GM23248 (cell line): ENCODE results near the gene PTPN6. TPM values are rescaled to one million over a fixed set of nuclear protein-coding genes. Genes with fewer than 3 reads are reported as not detected.

Experiments
- DNase-seq: peaks from one replicate; pipeline ENCODE4 v3.0.0-alpha.2; 2015
- H2AFZ ChIP-seq: fragments of 200-600 bp; sonication (generic); 2 replicates; pipeline ENCODE4 v1.6.1; 2016; ENCODE audit warnings: antibody characterized with exemption
- H3F3A ChIP-seq: fragments of 200-600 bp; sonication (generic); 2 replicates; pipeline ENCODE4 v1.6.1; 2016; ENCODE audit warnings: mild to moderate bottlenecking, antibody characterized with exemption, mixed run types; ENCODE audit not compliant: insufficient read depth
- H3K27ac ChIP-seq: fragments of 200-600 bp; sonication (generic); 2 replicates; pipeline ENCODE4 v1.5.1; 2016; ENCODE audit warnings: mild to moderate bottlenecking
- H3K27me3 ChIP-seq: fragments of 200-600 bp; sonication (generic); replicated peaks from 2 replicates; pipeline ENCODE4 v1.6.1; 2016; ENCODE audit warnings: mild to moderate bottlenecking; ENCODE audit not compliant: insufficient read depth
- H3K36me3 ChIP-seq: fragments of 200-600 bp; sonication (generic); 2 replicates; pipeline ENCODE4 v1.6.1; 2016; ENCODE audit warnings: low read depth, mild to moderate bottlenecking
- H3K4me1 ChIP-seq: fragments of 200-600 bp; sonication (generic); 2 replicates; pipeline ENCODE4 v1.6.1; 2016; ENCODE audit warnings: mild to moderate bottlenecking; ENCODE audit not compliant: insufficient read depth
- H3K4me2 ChIP-seq: fragments of 200-600 bp; sonication (generic); one replicate; pipeline ENCODE4 v1.6.1; 2016; ENCODE audit warnings: mild to moderate bottlenecking; ENCODE audit not compliant: unreplicated experiment
- H3K4me3 ChIP-seq: fragments of 200-600 bp; sonication (generic); 2 replicates; pipeline ENCODE4 v1.5.1; 2016; ENCODE audit warnings: mild to moderate bottlenecking
- H3K79me2 ChIP-seq: fragments of 200-600 bp; sonication (generic); 2 replicates; pipeline ENCODE4 v1.6.1; 2016; ENCODE audit warnings: mild to moderate bottlenecking; ENCODE audit not compliant: insufficient read depth
- H3K9ac ChIP-seq: fragments of 200-600 bp; sonication (generic); 2 replicates; pipeline ENCODE4 v1.6.1; 2016; ENCODE audit warnings: mild to moderate bottlenecking
- H3K9me2 ChIP-seq: fragments of 200-600 bp; sonication (generic); 2 replicates; pipeline ENCODE4 v1.6.1; 2016; ENCODE audit warnings: mixed run types, mild to moderate bottlenecking, moderate library complexity; ENCODE audit not compliant: insufficient read depth
- H3K9me3 ChIP-seq: fragments of 200-600 bp; sonication (generic); one replicate; pipeline ENCODE4 v1.6.1; 2017; ENCODE audit warnings: low read depth
- H4K20me1 ChIP-seq: fragments of 200-600 bp; sonication (generic); 2 replicates; pipeline ENCODE4 v1.6.0; 2016; ENCODE audit not compliant: insufficient read depth
- EZH2 ChIP-seq: fragments of 200-600 bp; sonication (generic); IDR thresholded peaks from 2 replicates; pipeline ENCODE4 v1.6.1; 2018; ENCODE audit warnings: antibody characterized with exemption, mild to moderate bottlenecking; ENCODE audit not compliant: insufficient read depth, poor library complexity, severe bottlenecking
- EZH2phosphoT487 ChIP-seq: fragments of 200-600 bp; sonication (generic); IDR thresholded peaks from 2 replicates; pipeline ENCODE4 v1.6.1; 2018; ENCODE audit warnings: antibody characterized with exemption, moderate library complexity, mild to moderate bottlenecking, low read depth; ENCODE audit not compliant: insufficient read depth
- WGBS, 2 experiments: methylation state at CpG; one replicate each; pipeline ENCODE4 v1.1.6; 2015 to 2017; ENCODE audit warnings: low lambda C conversion rate in 2 of 2, low coverage in 1 of 2; ENCODE audit errors: missing lambda C conversion rate in 2 of 2; 5-methylcytosine and 5-hydroxymethylcytosine counted together
- in situ Hi-C: fragments of 300-500 bp; cut with MboI; formaldehyde crosslinking; loops from 2 replicates; pipeline ENCODE4 v1.15.0; 2020
- polyA plus RNA-seq: library from polyadenylated mRNA; unstranded; fragments of >200 nt; fragmentation: Nextera tagmentation; extraction: Ambion mirVana; gene quantifications from 2 replicates; pipeline ENCODE4 v1.2.1, GENCODE V29; 2016
- total RNA-seq: library from RNA; depleted of rRNA; stranded (reverse); fragments of >200 nt; shearing (Covaris generic); gene quantifications from 2 replicates; pipeline ENCODE4 v1.2.3, GENCODE V29; 2014

Gene PTPN6
- total and polyA plus RNA-seq, 2 experiments from 2014 or later: 0.21 TPM; not detected in 1

GRCh38 chr12:6945613-6946012 is 5.5 kb upstream of the PTPN6 start:
- H3K4me2 ChIP-seq: no peak overlapping the region

DNA sequence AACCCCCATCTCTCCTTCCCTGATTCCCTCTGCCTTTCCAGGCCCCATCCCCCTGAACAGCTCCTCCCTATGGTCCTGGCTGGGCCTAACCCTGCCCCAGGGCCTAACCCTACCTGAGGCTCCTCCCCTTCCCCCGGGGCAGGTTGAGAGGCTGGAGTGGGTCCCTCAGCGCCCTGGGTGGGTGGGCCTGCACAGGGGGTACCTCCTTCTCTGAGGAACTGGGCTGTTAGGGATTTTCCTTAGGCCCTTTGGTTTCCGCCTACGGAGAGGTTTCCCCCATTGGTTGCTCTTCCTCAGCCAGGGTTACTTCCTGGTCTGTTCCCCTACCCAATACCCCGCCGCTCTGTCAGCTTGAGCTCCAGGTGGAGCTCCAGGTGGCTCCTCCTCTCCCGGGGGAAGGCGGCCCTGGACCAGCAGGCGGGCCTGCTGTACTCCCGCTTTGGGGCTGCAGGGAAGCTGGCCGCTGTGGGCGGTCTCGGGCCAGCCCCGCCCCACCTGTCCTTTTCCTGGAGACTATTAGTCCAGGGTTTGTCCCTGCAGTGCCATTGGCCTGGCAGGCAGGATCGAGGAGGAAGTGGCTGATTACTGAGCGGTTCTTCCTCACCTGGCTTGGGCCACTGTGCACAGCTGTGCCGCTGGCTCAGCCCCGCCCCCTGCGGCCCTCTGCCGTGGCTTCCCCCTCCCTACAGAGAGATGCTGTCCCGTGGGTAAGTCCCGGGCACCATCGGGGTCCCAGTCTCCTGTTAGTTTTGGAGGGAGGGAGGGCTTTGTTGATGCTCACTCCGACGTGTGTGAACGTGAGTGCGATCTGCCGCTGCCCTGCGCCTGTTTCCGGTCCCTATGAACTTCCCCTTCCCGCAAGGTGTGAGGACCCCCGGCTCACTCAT is 4.9 kb upstream of the PTPN6 start:
- Histone ChIP-seq H3F3A (peaks cover 28% of the 10 kb centered on the region), H3K9me2 (no peaks in the 10 kb centered on the region), H3K4me1 (peaks cover 17% of the 10 kb centered on the region), H3K9ac (no peak overlapping the region), H2AFZ (no peak overlapping the region), H3K27me3 (no peaks in the 10 kb centered on the region), H3K4me2 (no peak overlapping the region), H4K20me1 (no peaks in the 10 kb centered on the region), H3K79me2 (peaks cover 11% of the 10 kb centered on the region; the same call in 1 of the 2 replicates), H3K9me3 (no peaks in the 10 kb centered on the region), H3K27ac (no peak overlapping the region), H3K36me3 (no peaks in the 10 kb centered on the region), H3K4me3 (no peak overlapping the region)
- 65 to 69% methylated on average over 31 to 32 of the region's 32 CpGs for WGBS, 2 experiments
- no peak for DNase-seq
- TF ChIP-seq EZH2phosphoT487: no peak
- TF ChIP-seq EZH2: no peak
- in situ Hi-C loops: loop anchor here (10.0 kb wide), 1 partner anchor 169 kb away; no protein-coding TSS in a partner anchor

More at GRCh38 chr12:6945613-6946012, 5.5 kb upstream of the PTPN6 start:
- H3K27me3 ChIP-seq: no peaks in the 10 kb centered on the region
- no peaks in the 10 kb centered on the region for H3K9me2 ChIP-seq
- H3F3A ChIP-seq: peaks cover 34% of the 10 kb centered on the region
- in situ Hi-C loops: loop anchor here (10.0 kb wide), 1 partner anchor 169 kb away; no protein-coding TSS in a partner anchor
- no peak overlapping the region for H3K27ac ChIP-seq
- TF ChIP-seq EZH2phosphoT487 (no peak), EZH2 (no peak)
- peaks cover 11% of the 10 kb centered on the region; the same call in 1 of the 2 replicates for H3K79me2 ChIP-seq
- 0 out of 2 replicates have a peak overlapping the region, but pooled peaks have one; percentile 89 for H3K9ac ChIP-seq
- H3K36me3 ChIP-seq: no peaks in the 10 kb centered on the region
- H3K4me3 ChIP-seq: no peak overlapping the region; the same call in 1 of the 2 replicates
- no peaks in the 10 kb centered on the region for H4K20me1 ChIP-seq
- H3K4me1 ChIP-seq: peaks cover 17% of the 10 kb centered on the region
- no peaks in the 10 kb centered on the region for H3K9me3 ChIP-seq
- 93 to 96% methylated on average over 11 of the region's 11 CpGs for WGBS, 2 experiments
- H2AFZ ChIP-seq: no peak overlapping the region
- DNase-seq: no peak

- in situ Hi-C loops: loop anchor here (10.0 kb wide), 1 partner anchor 168 kb away; no protein-coding TSS in a partner anchor
- H3F3A ChIP-seq: peaks cover 26% of the 10 kb centered on the region
- no peaks in the 10 kb centered on the region for H3K27me3 ChIP-seq
- no peak overlapping the region for H3K9ac ChIP-seq
- H3K9me3 ChIP-seq: no peaks in the 10 kb centered on the region
- H2AFZ ChIP-seq: no peak overlapping the region
- peaks cover 11% of the 10 kb centered on the region; the same call in 1 of the 2 replicates for H3K79me2 ChIP-seq
- no peaks in the 10 kb centered on the region for H4K20me1 ChIP-seq
- H3K4me3 ChIP-seq: no peak overlapping the region
- H3K27ac ChIP-seq: no peak overlapping the region
- no peak overlapping the region for H3K4me2 ChIP-seq
- DNase-seq: no peak
- H3K36me3 ChIP-seq: no peaks in the 10 kb centered on the region
- WGBS, 2 experiments: 73 to 79% methylated on average over 8 of the region's 8 CpGs
- H3K9me2 ChIP-seq: no peaks in the 10 kb centered on the region
- TF ChIP-seq EZH2 (no peak), EZH2phosphoT487 (no peak)
- H3K4me1 ChIP-seq: peaks cover 17% of the 10 kb centered on the region
Observed at GRCh38 chr12:6946920-6947374, 4.2 kb upstream of the PTPN6 start.

DNA sequence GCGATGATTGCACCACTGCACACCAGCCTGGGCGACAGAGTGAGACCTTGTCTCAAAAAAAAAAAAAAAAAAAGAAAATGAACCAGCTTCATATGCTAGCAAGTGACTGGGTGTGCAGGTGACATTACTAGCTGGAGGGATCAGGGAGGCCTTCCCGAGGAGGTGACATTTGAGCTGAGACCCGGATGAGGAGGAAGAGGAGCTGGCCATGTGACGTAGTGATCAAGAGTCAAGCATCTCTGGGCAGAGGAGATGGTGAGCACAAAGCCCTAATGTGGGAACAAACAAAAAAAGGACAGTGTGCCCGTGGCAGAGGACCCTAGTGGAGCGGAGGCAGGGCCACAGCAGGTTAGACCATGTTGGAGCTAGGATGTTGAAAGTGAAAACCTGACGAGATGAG is 3.5 kb upstream of the PTPN6 start:
- Histone ChIP-seq H3F3A (peaks cover 22% of the 10 kb centered on the region), H3K4me2 (no peak overlapping the region), H3K36me3 (no peaks in the 10 kb centered on the region), H3K4me1 (peaks cover 13% of the 10 kb centered on the region), H3K4me3 (no peak overlapping the region), H3K27me3 (no peaks in the 10 kb centered on the region), H3K79me2 (peaks cover 11% of the 10 kb centered on the region; the same call in 1 of the 2 replicates), H4K20me1 (no peaks in the 10 kb centered on the region), H3K9me2 (no peaks in the 10 kb centered on the region), H3K27ac (no peak overlapping the region), H3K9me3 (no peaks in the 10 kb centered on the region), H2AFZ (no peak overlapping the region), H3K9ac (no peak overlapping the region)
- DNase-seq: no peak
- TF ChIP-seq EZH2: no peak
- no peak for TF ChIP-seq EZH2phosphoT487
- WGBS, 2 experiments: 74 to 85% methylated on average over 8 of the region's 8 CpGs
- in situ Hi-C loops: loop anchor here (10.0 kb wide), 1 partner anchor 167 kb away; no protein-coding TSS in a partner anchor
